ENCODE results near the gene PLXNB1. TPM values are rescaled to one million over a fixed set of nuclear protein-coding genes. Genes with fewer than 3 reads are reported as not detected.

PLXNB1 gene
- total RNA-seq, 1 donor from 2014 or later = 195 TPM

DNA sequence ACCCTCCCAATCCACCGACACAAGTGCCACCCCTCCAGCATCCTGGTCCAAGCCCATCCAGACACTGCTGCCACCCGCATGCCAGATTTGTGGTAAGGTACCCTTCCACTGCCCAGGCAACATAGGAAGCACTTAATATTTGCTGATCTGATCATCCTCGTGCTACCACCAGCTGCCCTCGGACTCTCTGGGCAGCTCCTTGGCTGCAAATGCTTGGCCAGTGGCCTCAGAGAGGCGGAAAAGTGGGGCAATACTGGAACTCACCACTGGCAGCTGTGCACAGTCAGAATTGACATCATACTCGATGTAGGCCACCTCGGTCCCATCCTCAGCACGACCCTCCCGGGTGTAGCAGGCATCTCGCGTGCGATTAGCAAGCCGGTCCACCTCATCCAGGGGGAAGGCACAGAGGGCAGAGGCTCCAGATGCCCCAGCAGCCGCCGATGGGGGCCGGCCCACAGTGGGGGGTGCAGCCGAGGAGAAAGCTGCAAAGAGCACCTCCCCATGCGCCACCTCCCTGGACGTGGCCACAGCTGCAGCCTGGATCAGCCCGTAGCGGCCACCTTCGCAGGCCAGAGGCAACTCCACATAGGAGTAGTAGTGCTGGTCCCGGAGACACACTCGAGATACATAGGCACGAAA lies 6.5 kb downstream of the PLXNB1 start:
- H3K9me3 Mint-ChIP-seq (ENCODE audit: unreplicated experiment) = peaks cover 8% of the 10 kb centered on the region
- no peak for DNase-seq
- peaks cover 7% of the 10 kb centered on the region for H3K27me3 Mint-ChIP-seq (ENCODE audit: unreplicated experiment)
- H3K4me3 Mint-ChIP-seq (ENCODE audit: unreplicated experiment) = peak overlapping the region; percentile 46
- peaks cover 19% of the 10 kb centered on the region for H3K4me1 Mint-ChIP-seq (ENCODE audit: low read depth, unreplicated experiment)
- H3K27ac Mint-ChIP-seq (ENCODE audit: unreplicated experiment) = peak overlapping the region; percentile 36
- TF ChIP-seq, protein P1, sequence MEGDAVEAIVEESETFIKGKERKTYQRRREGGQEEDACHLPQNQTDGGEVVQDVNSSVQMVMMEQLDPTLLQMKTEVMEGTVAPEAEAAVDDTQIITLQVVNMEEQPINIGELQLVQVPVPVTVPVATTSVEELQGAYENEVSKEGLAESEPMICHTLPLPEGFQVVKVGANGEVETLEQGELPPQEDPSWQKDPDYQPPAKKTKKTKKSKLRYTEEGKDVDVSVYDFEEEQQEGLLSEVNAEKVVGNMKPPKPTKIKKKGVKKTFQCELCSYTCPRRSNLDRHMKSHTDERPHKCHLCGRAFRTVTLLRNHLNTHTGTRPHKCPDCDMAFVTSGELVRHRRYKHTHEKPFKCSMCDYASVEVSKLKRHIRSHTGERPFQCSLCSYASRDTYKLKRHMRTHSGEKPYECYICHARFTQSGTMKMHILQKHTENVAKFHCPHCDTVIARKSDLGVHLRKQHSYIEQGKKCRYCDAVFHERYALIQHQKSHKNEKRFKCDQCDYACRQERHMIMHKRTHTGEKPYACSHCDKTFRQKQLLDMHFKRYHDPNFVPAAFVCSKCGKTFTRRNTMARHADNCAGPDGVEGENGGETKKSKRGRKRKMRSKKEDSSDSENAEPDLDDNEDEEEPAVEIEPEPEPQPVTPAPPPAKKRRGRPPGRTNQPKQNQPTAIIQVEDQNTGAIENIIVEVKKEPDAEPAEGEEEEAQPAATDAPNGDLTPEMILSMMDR (IDR thresholded peaks at IDR 0.05; ENCODE audit: partially characterized antibody, unreplicated experiment) = no peak
- H3K36me3 Mint-ChIP-seq (ENCODE audit: unreplicated experiment) = no peaks in the 10 kb centered on the region

DNA sequence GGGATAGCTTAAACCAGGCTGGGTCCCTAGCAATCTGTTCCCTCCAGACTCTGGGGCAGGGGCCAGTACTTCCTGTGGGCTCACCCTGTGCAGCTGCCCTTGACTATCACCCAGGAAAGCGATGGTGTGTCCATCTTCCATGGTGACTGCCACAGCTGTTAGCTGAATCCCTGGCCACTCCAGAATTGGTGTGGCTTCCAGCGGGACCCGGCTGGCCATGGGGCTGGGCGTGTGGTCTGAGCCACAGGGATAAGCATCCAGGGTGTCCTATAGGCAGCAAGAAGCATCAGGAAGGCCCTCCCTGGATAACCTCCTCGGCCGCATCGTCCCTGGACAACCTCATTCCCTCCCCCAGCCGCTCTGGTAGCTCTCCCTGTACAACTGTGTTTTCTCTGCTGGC lies 7.2 kb downstream of the PLXNB1 start:
- Mint-ChIP-seq H3K36me3 (ENCODE audit: unreplicated experiment) (no peaks in the 10 kb centered on the region), H3K9me3 (ENCODE audit: unreplicated experiment) (peaks cover 3% of the 10 kb centered on the region), H3K4me1 (ENCODE audit: low read depth, unreplicated experiment) (peaks cover 16% of the 10 kb centered on the region), H3K27ac (ENCODE audit: unreplicated experiment) (peak overlapping the region; percentile 36), H3K4me3 (ENCODE audit: unreplicated experiment) (peak overlapping the region; percentile 46), H3K27me3 (ENCODE audit: unreplicated experiment) (peaks cover 5% of the 10 kb centered on the region)
- TF ChIP-seq, protein P1 (IDR thresholded peaks at IDR 0.05; ENCODE audit: partially characterized antibody, unreplicated experiment) = no peak
- DNase-seq = no peak

DNA sequence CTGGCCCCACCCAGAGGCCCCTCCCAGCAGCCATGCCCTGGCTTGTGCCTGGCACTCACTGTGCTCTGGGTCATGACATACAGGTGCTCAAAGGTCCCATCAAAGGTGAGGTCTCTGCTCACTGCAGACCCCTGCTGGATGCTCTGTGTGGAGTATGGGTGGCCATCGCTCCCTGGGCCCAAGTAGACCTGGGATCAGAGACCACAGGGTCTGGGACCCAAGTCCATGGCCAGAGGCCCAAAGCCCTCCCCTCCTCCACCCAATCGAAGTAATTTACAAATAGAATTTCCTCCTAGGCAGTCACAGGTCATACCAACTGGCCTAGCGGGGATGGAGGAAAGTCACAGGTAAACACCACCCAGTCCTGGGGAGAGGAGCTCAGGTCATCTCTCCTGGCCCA lies 7.6 kb downstream of the PLXNB1 start:
- no peak overlapping the region for H3K4me3 Mint-ChIP-seq (ENCODE audit: unreplicated experiment)
- no peak for DNase-seq
- H3K9me3 Mint-ChIP-seq (ENCODE audit: unreplicated experiment) = peaks cover 3% of the 10 kb centered on the region
- peaks cover 12% of the 10 kb centered on the region for H3K4me1 Mint-ChIP-seq (ENCODE audit: low read depth, unreplicated experiment)
- H3K27me3 Mint-ChIP-seq (ENCODE audit: unreplicated experiment) = peaks cover 2% of the 10 kb centered on the region
- H3K27ac Mint-ChIP-seq (ENCODE audit: unreplicated experiment) = no peak overlapping the region
- TF ChIP-seq, protein P1 (IDR thresholded peaks at IDR 0.05; ENCODE audit: partially characterized antibody, unreplicated experiment) = no peak
- H3K36me3 Mint-ChIP-seq (ENCODE audit: unreplicated experiment) = no peaks in the 10 kb centered on the region

DNA sequence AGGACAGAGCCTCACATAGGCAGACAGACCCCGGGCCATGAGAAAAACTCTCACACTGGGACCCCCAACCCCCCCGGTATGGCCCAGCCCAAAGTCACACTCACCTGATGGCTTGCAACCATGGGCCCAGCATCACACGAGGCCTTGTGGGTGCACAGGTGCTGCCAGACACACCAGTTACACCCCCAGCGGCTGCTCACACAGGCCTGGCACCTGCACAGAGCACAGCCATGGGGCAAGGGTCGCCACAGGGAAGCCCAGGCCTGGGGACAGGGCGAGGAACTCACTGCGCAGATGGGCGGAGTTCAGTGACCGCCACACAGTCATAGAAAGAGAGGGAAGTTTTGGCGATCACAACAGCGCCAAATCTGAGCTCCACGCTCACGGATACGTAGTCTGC lies 9.3 kb downstream of the PLXNB1 start:
- peaks cover 4% of the 10 kb centered on the region for H3K4me1 Mint-ChIP-seq (ENCODE audit: low read depth, unreplicated experiment)
- TF ChIP-seq, protein P1 (IDR thresholded peaks at IDR 0.05; ENCODE audit: partially characterized antibody, unreplicated experiment) = no peak
- peaks cover 2% of the 10 kb centered on the region for H3K27me3 Mint-ChIP-seq (ENCODE audit: unreplicated experiment)
- H3K4me3 Mint-ChIP-seq (ENCODE audit: unreplicated experiment) = no peak overlapping the region
- no peak overlapping the region for H3K27ac Mint-ChIP-seq (ENCODE audit: unreplicated experiment)
- H3K9me3 Mint-ChIP-seq (ENCODE audit: unreplicated experiment) = no peaks in the 10 kb centered on the region
- no peaks in the 10 kb centered on the region for H3K36me3 Mint-ChIP-seq (ENCODE audit: unreplicated experiment)
- no peak for DNase-seq

DNA sequence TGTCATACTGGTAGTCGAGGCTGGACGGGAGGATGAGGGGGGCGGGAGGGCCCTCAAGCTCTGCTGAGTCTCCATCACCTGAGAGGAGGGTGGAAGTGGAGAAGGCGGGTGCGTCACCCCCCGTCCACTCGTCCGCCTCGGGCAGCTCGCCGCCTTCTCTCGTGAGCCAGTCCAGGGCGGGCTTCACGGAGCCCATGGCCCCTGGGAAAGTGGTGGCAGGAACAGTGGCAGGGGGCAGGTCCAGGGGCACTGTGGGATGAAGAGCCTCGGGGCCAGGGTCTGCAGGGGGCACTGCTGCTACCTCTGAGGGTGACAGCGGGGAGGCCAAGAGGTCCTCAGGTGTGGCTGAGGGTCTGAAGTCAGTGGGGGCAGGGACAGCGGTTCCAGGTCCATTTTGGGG lies 10.3 kb downstream of the PLXNB1 start:
- DNase-seq = no peak
- H3K4me1 Mint-ChIP-seq (ENCODE audit: low read depth, unreplicated experiment) = peaks cover 3% of the 10 kb centered on the region
- H3K27ac Mint-ChIP-seq (ENCODE audit: unreplicated experiment) = no peak overlapping the region
- peaks cover 2% of the 10 kb centered on the region for H3K27me3 Mint-ChIP-seq (ENCODE audit: unreplicated experiment)
- TF ChIP-seq, protein P1 (IDR thresholded peaks at IDR 0.05; ENCODE audit: partially characterized antibody, unreplicated experiment) = no peak
- H3K4me3 Mint-ChIP-seq (ENCODE audit: unreplicated experiment) = no peak overlapping the region
- no peaks in the 10 kb centered on the region for H3K36me3 Mint-ChIP-seq (ENCODE audit: unreplicated experiment)
- H3K9me3 Mint-ChIP-seq (ENCODE audit: unreplicated experiment) = no peaks in the 10 kb centered on the region

Data from glutamatergic neuron (in vitro differentiated cells).